CD4-positive, alpha-beta T cell treated with Interleukin-15 for 1 hour (primary cell): Measurements from ENCODE around the gene POLDIP3.

Source experiments
- DNase-seq: peaks from one replicate; pipeline ENCODE4 v3.0.0-alpha.2; 2020

POLDIP3 gene

DNA sequence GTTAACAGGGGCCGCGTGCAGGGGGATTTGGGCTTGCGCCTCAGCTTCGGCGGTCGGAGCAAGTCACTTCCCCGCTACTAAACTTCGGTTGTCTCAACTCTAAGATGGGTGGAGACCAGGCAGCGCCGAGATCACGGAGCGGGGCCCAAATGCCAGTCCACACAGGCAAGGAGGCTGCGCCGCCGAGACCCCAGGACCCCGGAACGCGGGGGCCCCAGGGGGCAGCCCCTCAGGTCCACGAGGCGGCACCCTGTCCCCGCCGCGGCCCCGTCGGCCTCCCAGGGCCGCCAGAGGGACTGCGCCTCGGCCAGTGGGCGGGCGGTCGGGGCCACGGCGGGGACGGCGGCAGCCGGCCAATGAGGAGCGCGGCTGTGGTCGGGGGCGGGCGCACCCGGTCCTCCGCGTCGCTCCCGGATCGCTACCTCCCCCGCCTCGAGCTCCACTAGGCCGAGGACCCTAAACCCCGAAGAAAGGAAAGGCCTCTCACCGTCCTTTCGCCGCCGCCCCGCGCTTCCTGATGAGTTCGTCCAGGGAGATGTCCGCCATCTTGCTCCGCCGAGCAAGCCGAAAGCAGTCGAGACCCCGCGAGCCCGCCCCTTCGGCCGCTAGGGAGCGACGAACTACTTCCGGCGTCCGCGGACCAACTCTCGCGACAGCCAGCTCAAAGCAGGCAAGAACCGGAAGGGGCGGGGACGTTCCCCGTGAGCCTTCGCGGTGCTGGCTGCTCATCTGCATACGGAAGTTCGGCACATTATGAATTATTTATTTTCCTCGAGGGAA lies at the start of gene POLDIP3:
Gene POLDIP3 (minus strand): TSS at position 572 of the 780 bp plus-strand sequence. CDS start 26 bp downstream, at position 546.
- DNase-seq = peak; percentile 98

DNA sequence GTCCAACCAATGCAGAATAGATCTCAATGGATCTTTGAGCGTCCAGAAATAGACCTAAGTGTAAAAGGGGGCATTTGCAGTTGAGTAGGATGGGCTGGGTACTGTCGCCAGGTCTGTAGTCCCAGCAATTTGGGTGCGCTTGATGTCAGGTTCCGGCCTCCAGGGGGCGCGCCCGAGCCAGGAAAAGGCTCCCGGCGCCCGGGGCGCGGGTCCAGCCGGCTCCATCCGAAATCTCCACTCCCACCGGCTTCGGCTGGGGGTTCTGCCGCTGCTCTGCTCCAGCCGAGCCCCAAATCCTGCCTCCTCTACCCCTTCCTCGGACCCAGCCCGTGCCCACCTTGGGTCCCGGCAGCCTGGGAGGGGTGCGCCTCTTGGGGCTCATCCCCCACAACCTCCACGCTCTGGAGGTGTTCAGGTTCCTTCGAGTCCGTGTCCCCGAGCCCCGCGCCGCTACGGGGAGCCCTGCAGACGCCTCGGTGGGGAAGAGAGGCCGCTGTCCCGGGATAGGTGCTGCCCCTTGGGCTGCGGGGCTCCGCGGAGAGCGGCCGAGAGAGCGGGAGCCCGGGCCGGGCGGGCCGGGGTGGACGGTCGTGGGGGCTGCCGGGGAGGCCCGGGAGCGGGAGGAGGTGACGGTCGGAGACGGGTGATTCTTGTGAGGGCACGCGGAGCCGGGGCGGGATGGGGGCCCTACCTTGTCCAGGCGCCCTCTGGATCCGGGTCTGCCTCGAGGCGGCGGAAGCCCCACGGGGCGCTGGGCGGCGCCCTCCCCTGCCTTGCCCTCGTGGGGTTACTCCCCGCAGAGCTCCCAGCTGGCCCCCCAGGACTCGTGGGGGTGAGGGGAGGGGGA lies 47.5 kb upstream of the POLDIP3 start:
- peak; percentile 73 for DNase-seq

- DNase-seq = no peak
These were observed 41.9 kb upstream of the POLDIP3 start for GRCh38 chr22:42656578-42656977.

DNA sequence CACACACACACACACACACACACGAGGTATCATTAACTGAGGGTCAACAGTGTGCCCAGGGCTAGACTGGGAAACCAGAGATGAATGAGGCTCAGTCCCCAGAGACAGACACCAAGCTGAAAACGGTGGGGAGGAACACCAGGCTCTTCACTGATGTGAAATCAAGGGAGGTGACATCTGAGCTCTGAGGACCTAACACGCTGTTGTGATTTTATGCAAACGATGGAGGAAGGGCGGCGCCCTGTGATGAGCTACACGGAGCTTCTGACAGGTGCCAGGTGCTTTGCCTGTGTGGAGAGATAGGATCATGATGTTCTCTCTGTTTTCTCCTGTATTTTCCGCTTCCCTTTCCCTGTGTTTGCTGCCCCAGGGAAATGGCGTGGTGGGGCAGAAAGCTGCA lies 41.0 kb upstream of the POLDIP3 start:
- peak; percentile 74 for DNase-seq

DNA sequence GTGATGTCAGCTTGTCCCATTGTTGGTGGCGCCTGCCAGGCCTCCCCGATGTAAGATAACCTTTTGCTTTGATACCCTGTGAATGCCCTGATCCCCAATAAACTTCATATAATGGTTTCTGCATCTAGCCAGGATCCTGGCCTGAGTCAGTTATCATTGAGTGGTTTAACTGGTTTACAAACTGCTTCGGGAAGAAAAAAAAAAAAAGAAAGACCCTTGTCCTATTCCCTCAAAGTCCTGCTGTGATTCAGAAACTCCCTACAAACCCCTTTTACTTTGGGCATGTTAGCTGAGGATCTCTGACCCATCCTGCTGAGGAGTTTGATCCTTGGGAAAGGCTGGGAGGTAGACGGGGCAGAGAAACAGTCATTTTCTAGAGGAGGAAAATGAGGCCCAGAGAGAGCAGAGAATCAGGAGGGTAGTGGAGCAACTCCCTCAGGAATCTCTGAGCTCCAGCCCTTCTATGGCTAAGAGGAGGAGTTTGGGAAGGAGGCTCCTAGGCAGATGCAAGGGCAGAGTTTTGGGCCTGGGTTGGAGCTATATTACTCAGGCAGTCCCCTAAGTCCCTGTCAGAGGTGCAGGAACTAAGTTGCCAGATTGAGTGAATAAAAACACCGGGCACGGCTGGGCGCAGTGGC lies 39.9 kb upstream of the POLDIP3 start:
- no peak for DNase-seq

GRCh38 chr22:42653999-42654398 lies 39.3 kb upstream of the POLDIP3 start:
- DNase-seq = no peak

GRCh38 chr22:42651134-42651533 lies 36.5 kb upstream of the POLDIP3 start:
- no peak for DNase-seq

DNA sequence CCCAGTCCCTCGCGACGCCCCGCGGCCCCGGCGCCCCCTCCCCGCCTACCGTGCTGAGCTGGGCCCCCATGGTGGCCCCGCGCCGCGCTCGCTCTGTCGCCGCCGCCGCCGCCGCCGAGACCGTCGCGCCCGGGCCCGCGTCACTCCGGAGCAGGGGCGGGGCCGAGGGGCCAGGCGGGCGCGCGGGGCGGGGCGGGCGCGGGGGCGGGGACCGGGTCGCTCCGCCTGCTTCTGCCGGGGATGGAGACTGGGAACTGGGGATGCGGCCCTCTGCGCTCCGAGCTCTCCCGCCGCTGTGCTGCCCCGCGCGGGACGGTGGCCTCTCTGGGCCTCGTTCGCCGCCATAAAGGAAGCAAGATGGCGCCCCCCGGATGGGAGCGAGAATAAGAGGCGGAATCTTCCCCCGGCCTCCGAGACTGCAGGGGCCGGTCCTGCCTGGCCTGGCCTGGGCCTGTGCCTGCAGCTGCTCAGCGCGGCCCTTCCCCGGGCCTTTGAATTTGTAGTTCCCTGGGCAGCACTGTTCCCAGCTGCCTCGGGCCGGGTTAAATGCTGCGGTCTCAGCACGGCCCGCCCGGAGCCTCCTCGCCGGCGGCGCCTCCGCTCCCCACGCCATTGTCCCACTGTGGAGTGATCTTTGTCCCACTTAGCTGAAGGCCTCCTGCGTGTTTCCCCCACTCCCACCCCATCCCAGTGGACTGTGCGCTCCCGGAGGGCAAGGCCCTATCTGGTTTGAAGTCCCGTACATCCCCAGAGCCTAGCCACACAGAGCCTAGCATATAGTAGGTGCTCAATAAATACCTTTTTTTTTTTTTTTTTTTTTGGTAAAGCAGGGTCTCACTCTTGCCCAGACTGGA lies 34.8 kb upstream of the POLDIP3 start, which contains the start of gene CYB5R3:
Gene CYB5R3 (minus strand): TSS at position 147 of the 854 bp plus-strand sequence. CDS start 77 bp downstream, at position 70.
- peak; percentile 78 for DNase-seq

DNA sequence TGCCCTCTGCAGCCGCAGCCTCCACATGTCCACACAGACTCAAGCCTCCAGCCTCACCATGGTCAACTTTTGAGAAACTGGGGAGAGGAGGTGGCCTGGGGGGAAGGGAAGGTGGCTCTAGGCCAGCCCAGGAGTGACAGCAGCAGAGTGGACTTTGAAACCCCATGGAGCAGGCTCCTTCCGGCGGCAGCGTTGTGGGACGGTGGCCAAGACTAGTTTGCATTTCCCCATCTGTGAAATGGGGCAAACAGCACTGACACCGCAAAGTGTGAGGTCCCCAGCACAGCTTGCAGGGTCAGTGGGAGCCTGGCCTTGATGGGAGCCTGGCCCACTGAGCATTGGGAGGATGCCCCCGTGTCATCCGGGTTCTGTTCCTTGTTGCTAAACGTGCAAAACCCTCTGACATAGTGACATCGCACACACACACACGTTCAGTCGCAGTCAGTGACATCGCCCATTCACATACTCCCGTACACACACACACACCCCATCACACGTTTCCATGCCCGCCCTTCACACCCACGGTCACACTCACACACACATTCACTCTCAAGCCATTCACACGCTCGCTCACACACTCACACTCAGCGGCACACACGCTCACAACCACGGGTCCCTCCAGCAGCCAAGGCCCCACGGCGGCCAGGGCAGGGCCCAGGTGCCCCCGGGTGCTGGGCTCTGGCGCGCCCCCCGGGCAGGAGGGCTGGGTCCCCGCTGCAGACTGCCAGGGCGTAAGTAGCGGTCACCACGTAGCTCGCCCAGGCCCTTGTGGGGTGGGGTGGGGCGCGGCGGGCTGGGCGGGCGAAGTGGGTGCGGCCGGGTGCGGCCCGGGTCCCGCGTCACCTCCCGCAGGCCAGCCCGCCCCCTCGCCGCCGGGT lies 33.9 kb upstream of the POLDIP3 start:
- peak; percentile 54 for DNase-seq

DNA sequence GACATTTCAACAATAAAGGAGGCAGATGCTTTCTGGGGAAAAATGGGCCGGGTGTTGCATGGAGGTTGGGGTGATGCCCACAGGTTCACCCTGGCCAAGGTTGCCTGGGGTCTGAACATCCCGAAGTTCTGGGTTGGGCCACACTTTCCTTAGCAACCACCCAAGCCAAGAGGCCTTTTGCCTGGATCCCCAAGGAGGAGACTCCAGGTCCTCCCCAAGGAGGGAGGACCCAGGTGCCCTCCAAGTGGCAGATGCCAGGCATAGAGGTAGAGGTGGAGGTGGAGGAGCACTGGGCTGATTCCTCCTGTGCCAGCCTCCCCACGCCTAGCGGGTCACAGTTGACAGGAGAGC lies 33.3 kb upstream of the POLDIP3 start:
- no peak for DNase-seq

- no peak for DNase-seq
These were observed 32.2 kb upstream of the POLDIP3 start for GRCh38 chr22:42646569-42647525.

DNA sequence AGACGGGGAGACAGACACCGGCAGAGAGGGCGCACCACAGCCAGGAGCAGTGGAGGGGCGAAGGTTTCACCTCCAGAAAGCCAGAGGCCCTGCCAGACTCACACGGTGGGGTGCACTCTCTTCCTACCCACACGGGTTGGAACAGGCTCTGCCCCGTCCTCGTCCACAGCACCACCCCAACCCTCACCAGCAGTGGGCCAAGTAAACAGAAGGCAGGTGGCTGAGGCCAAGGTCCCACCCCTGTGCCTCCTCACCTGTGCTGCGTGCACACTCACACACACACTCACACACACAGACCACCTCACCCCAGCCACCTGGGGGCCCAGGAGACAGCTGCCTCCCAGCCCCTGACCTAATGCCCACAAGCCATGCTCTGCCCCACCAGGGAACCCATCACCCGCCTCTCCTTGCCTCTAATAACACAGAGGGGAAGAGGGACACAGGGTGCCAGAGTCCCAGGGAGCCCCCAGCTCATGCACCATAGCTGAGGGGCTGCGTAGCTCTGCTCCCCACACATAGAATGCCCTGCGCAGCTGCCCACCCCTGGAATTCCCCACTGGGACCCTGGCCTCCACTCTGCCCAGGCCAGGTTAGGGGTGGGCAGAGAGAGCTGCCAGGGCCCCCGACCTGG lies 31.4 kb upstream of the POLDIP3 start:
- no peak for DNase-seq

DNA sequence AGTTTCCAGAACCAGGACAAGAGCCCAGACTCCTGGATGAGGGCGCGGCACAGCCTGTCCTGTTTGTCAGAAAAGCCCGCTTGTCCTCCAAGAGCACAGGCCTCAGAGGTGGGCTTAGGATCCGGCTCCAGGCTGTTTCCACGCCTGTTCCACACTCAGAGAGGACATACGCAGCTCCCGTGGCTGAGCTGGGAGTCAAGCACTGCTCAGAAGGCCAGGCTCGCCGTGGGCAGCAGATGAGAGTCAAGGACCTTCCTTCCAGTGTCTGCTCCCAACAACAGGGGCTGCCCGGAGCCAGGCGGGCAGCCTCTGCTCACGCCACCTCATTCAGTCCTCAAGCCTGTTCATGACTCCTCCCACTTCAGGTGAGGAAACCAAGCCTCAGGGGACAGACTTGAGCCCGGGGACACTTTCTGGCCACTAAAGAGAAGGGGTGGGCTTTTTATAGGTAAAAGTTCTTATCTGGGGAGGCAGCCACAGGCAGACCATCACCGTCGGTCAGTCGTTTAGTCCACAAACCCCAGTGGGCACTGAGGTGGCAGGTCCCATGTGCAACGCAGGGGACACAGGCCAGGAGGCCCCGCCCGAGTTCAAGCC lies 30.8 kb upstream of the POLDIP3 start:
- no peak for DNase-seq

DNA sequence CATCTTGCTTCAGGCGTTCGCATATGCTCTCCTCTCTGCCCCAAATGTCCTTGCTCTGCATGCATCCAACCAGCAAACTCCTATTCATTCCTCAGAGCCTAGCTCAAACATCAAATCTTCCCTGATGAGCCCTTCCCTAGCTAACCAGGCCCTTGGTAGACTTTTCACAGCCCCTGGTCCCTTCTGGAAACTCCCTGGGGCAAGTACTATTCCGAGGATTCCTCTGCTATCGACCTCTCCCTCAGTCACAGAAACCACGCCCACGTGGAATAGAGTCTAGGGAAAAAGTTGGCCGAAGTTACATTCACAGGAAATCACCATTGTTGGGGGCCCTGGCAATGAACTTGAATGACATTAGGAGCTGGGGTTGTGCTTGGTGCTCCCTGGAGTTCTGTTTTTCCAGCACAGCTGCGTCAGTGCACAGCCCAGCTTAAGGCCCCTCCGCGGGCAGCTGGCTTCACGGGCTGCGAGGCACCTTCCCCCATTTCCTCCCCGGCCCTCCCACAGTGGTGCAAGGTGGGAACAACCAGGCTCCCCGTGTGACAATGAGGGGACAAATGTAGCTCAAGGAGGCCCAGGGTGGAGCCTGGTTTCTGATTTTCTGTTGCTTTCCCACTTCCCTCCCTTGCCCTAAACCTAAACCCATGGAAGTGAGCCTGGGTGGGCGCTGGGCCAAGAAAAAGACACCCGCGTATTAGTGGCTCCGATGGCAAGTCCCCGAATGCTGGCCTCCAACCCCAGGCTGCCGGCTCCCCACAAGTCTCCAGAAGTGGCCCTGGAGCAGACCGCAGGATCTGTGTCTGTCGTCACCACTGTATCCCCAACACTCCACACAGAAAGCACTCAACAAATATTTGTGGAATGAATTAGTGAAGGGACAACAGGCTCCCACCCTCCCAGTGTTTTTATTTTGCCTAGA lies 30.0 kb upstream of the POLDIP3 start:
- DNase-seq = no peak

- DNase-seq = no peak
These were observed 29.1 kb upstream of the POLDIP3 start for GRCh38 chr22:42643634-42644421.

DNA sequence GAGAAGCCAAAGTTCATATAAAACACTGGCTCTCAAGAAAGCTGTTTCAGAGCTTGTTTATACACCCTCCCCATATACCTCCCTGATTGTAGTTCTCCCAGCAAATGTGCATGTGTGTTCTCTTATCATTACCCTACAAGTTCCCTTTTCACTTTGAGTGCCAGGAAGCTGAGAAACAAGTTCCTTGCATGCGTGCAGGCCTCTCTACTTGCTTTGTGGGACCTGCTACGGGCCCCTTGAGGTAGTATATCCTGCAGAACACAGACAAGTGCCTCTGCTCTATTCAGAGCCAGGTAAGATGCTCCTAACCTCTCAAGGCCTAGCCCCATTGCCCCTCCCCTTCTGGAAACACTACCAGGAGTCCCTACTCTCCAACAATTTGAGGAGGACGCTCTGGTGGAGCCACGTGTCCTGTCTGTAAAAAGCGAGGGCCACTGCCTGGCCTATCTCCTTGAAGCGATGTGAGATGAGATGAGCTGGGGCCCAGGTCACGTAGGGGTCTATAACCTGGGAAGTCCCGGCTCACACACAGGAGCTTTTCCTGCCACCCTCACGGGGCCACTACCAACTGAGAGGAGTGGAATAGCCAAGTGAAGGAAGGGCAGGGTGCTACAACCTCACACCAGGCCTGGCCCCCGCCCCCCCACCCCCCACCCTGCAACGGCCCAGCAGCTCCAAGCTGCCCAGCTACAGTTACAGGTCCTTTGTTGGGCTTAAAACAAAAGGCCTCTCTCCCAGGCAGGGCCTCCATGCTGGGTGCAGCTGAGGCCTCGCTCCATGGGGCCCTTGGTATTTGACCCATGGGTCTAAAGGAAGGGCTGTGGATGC lies 28.3 kb upstream of the POLDIP3 start:
- no peak for DNase-seq
